22Rv1 (cell line): ENCODE data around the gene SLC9A9.

Experiments
- ZFX ChIP-seq: fragments of 450-650 bp; IDR thresholded peaks from 2 replicates; pipeline ENCODE4 v1.6.1; 2017; ENCODE audit warnings: antibody characterized with exemption, borderline replicate concordance
- TF ChIP-seq, protein P1 (sequence below): fragments of 450-650 bp; IDR thresholded peaks from 2 replicates; pipeline ENCODE4 v1.5.1; 2017; ENCODE audit warnings: mild to moderate bottlenecking

DNA sequence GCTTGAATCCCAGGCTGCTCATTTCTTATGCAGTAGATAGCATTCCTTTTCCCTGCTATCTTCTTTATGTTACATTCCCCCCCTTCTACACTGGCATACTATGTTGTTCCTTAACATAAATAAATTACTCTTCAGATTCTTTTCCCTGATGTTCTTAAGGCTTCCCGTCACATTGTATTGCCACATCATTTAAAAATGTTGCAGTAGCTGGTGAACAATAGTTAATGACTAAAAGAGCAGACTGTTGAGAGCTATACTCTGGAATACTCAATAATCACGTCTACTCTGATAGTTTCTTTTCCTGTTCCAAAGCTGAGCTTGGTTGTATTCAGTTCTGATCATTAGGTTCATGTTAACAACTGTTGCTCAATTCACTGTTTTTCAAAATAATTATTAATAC is 508.8 kb downstream of the SLC9A9 start:
- TF ChIP-seq, protein P1, sequence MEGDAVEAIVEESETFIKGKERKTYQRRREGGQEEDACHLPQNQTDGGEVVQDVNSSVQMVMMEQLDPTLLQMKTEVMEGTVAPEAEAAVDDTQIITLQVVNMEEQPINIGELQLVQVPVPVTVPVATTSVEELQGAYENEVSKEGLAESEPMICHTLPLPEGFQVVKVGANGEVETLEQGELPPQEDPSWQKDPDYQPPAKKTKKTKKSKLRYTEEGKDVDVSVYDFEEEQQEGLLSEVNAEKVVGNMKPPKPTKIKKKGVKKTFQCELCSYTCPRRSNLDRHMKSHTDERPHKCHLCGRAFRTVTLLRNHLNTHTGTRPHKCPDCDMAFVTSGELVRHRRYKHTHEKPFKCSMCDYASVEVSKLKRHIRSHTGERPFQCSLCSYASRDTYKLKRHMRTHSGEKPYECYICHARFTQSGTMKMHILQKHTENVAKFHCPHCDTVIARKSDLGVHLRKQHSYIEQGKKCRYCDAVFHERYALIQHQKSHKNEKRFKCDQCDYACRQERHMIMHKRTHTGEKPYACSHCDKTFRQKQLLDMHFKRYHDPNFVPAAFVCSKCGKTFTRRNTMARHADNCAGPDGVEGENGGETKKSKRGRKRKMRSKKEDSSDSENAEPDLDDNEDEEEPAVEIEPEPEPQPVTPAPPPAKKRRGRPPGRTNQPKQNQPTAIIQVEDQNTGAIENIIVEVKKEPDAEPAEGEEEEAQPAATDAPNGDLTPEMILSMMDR: no peak
- no peak for TF ChIP-seq ZFX
